Ishikawa (cell line): ENCODE data around the gene PAPPA.

ENCODE experiments used
- CEBPB ChIP-seq: IDR thresholded peaks from 2 replicates; pipeline ENCODE4 v1.6.1; 2012
- CREB1 ChIP-seq: IDR thresholded peaks from 2 replicates; pipeline ENCODE4 v1.6.1; 2012; ENCODE audit warnings: low read depth
- EGR1 ChIP-seq: IDR thresholded peaks from 2 replicates; pipeline ENCODE4 v1.6.1; 2012
- EP300 ChIP-seq: IDR thresholded peaks from 2 replicates; pipeline ENCODE4 v1.6.1; 2012; ENCODE audit warnings: borderline replicate concordance
- FOXM1 ChIP-seq: IDR thresholded peaks from 2 replicates; pipeline ENCODE4 v1.6.1; 2012; ENCODE audit warnings: low read depth, borderline replicate concordance
- NFIC ChIP-seq: IDR thresholded peaks from 2 replicates; pipeline ENCODE4 v1.6.1; 2012
- RAD21 ChIP-seq: IDR thresholded peaks from 2 replicates; pipeline ENCODE4 v1.6.1; 2012; ENCODE audit warnings: low read depth
- TAF1 ChIP-seq: IDR thresholded peaks from 2 replicates; pipeline ENCODE4 v1.6.1; 2012; ENCODE audit warnings: low read depth, mild to moderate bottlenecking
- TCF12 ChIP-seq: IDR thresholded peaks from 2 replicates; pipeline ENCODE4 v1.6.1; 2012; ENCODE audit warnings: low read depth
- TEAD4 ChIP-seq: IDR thresholded peaks from 2 replicates; pipeline ENCODE4 v1.6.1; 2012
- YY1 ChIP-seq: IDR thresholded peaks from 2 replicates; pipeline ENCODE4 v1.6.1; 2012; ENCODE audit warnings: low read depth
- ZBTB7A ChIP-seq: IDR thresholded peaks from 2 replicates; pipeline ENCODE4 v1.6.1; 2012; ENCODE audit warnings: low read depth
- TF ChIP-seq, protein P1 (sequence below): IDR thresholded peaks from 2 replicates; pipeline ENCODE4 v1.6.1; 2012; ENCODE audit warnings: low read depth, mild to moderate bottlenecking
- TF ChIP-seq, protein P2 (sequence below): IDR thresholded peaks from 2 replicates; pipeline ENCODE4 v1.6.1; 2012
- TF ChIP-seq, protein P3 (sequence below): IDR thresholded peaks from 2 replicates; pipeline ENCODE4 v1.6.1; 2012

The PAPPA gene

DNA sequence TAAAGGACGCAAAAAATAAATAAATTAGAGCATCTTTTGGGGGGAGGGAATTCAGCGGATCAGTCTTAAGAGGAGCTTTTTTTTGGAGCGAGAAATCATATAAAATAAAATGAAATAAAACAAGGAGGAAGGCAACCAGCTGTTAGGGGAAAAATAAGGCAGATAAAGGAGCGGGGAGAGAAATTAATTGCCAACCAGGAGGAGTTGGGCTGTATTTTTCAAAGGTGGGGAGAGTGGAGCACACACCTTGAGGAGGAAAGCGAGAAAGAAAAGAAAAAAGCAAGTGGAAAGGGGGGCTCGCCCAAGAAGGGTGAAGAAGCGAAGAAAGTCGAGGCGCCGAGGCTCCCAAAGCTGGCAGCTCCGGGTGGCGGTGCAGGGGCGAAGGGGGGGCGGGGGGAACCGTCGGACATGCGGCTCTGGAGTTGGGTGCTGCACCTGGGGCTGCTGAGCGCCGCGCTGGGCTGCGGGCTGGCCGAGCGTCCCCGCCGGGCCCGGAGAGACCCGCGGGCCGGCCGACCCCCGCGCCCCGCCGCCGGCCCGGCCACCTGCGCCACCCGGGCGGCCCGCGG lies at the start of gene PAPPA:
Gene PAPPA (plus strand): TSS at position 27 of the 569 bp plus-strand sequence. CDS start 382 bp downstream, at position 409.
- TF ChIP-seq, protein P1, sequence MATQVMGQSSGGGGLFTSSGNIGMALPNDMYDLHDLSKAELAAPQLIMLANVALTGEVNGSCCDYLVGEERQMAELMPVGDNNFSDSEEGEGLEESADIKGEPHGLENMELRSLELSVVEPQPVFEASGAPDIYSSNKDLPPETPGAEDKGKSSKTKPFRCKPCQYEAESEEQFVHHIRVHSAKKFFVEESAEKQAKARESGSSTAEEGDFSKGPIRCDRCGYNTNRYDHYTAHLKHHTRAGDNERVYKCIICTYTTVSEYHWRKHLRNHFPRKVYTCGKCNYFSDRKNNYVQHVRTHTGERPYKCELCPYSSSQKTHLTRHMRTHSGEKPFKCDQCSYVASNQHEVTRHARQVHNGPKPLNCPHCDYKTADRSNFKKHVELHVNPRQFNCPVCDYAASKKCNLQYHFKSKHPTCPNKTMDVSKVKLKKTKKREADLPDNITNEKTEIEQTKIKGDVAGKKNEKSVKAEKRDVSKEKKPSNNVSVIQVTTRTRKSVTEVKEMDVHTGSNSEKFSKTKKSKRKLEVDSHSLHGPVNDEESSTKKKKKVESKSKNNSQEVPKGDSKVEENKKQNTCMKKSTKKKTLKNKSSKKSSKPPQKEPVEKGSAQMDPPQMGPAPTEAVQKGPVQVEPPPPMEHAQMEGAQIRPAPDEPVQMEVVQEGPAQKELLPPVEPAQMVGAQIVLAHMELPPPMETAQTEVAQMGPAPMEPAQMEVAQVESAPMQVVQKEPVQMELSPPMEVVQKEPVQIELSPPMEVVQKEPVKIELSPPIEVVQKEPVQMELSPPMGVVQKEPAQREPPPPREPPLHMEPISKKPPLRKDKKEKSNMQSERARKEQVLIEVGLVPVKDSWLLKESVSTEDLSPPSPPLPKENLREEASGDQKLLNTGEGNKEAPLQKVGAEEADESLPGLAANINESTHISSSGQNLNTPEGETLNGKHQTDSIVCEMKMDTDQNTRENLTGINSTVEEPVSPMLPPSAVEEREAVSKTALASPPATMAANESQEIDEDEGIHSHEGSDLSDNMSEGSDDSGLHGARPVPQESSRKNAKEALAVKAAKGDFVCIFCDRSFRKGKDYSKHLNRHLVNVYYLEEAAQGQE = no peak
- TF ChIP-seq FOXM1 (no peak), EP300 (no peak)

DNA sequence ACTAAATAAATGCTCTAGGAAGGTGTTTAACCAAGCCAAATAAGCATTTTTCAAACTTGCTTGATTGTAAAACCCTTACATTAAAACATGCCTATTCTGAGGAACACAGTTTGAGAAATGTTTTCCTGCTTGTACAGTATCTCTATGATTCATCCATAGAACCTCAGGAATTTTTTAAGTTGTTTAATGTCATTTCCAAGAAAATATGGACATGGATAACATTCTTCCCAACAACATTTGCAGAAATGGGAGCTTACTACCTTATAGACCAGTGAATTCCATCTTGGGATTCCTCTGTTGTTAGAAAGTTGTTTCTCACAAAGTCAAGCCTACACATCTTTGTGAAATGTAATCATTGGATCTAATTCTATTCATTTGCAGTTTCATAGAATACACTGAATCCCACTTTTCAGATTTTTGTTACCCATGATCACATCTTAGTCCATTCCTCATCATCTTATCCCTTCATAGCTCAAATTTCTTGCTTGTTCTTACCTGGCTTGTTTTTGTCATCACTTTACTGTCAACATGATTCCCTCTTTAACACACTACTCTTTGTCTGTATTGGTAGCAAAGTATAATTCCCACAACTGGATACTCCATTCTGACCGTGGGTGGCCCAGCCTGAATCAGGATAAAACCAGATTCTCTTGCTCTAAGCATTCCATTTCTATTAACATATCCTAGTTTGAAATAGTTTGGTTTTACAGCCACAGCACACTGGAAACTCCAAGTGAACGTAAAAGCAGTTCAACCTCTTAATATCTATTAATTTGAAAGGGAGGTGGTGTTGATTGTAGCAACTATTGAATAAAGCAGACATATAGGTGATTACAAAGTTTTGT lies 49.4 kb upstream of the PAPPA start:
- TF ChIP-seq TEAD4 (no peak), NFIC (no peak)

DNA sequence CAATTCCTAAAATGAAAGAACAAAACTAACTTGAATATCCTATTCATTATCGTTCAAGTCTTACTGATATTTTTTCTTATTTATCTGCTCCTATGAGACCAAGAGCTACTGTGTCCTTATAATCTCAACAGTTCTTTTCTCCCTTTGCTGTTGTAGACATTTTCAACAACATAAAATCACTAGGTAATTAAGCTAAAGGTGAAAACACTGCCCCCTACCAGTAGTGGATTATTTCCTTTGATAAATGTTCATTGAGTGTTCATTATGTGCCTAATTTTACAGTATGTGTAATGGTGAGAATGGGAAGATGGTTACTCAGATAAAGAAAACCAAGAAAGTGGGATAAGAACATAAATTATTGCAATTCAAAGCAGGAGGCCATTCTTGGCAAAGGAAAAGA lies 41.4 kb upstream of the PAPPA start:
- TF ChIP-seq FOXM1 (no peak), TCF12 (no peak), EP300 (no peak), NFIC (no peak)

DNA sequence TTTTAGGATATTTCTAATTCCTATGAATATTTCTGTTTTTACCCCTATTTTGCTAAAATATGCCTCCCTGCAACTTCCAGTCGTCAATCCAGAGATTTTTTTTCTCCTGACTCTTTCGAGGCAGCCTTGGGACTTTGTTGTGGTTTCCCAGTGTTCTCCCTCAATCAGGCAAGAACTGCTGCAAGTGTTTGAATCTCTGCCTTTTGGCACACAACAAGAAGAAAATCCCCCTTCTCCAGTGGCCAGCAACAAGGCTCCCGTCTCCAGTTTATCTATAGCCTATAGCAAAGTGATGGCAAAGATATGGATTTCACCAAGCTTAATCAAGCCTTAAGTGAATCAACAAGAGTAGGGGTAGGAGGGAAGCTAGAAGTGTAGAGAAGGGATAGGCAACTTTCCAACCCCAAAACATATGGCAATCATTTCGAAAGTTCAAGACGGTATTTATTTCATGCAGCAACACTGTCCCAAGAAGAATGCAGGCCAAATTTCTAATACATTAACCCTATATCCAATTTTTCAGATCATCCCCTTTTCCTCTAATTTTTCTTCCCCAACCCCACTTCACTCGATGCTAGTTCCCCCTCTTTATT lies 37.7 kb upstream of the PAPPA start:
- TF ChIP-seq EGR1 = no peak

DNA sequence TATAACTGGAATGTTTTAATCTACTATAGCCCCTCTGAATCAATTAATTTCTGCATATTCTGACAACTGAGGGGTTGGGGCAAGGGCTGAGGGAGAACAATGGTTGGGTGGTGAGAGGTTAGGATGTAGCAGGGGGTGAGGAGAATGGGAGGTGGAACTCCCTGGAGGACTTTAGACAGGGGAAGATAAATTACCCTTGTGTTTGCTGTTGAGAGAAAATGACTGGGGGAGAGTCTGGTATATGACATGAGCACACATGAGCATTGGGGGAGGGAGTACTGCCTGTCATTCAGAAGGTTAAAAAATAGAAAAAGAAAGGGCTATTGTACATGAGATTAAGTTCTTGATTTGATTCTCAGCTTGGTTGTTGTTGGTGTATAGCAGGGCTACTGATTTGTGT lies 37.2 kb upstream of the PAPPA start:
- TF ChIP-seq RAD21 (no peak), TCF12 (no peak), TEAD4 (no peak), EGR1 (no peak)
- TF ChIP-seq, protein P2, sequence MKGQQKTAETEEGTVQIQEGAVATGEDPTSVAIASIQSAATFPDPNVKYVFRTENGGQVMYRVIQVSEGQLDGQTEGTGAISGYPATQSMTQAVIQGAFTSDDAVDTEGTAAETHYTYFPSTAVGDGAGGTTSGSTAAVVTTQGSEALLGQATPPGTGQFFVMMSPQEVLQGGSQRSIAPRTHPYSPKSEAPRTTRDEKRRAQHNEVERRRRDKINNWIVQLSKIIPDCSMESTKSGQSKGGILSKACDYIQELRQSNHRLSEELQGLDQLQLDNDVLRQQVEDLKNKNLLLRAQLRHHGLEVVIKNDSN = no peak
- TF ChIP-seq, protein P1 = no peak

DNA sequence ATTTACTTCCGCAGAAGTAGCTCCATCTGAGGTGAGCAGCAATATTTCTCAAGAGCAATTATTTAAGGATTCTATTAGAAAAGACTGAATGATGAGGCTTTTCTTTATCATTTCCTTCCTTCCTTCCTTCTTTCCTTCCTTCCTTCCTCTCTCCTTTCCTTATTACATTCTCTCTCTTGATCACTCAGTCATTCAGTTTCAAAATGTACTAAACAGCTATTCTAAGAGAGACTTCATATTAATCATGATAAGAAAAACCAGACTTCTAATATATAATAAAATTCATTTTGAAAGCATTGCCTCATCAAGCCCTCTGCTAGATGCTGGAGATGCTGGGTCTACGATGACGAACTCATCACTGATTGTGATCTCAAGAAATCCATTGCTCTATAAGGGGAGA lies 30.4 kb upstream of the PAPPA start:
- TF ChIP-seq FOXM1 = no peak
- no peak for TF ChIP-seq ZBTB7A
- no peak for TF ChIP-seq CREB1
- TF ChIP-seq TAF1 = no peak
- TF ChIP-seq, protein P2 = no peak
- TF ChIP-seq, protein P3, sequence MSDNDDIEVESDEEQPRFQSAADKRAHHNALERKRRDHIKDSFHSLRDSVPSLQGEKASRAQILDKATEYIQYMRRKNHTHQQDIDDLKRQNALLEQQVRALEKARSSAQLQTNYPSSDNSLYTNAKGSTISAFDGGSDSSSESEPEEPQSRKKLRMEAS = no peak

GRCh38 chr9:116124472-116125040 lies 29.0 kb upstream of the PAPPA start:
- TF ChIP-seq YY1 (no peak), TEAD4 (no peak), EGR1 (no peak), CEBPB (no peak), EP300 (no peak)
- TF ChIP-seq, protein P1 = no peak
